ENCODE data around the gene KBTBD4. TPM values are rescaled to one million over a fixed set of nuclear protein-coding genes. Genes with fewer than 3 reads are reported as not detected.

KBTBD4 gene
- 12.5 and 15.4 TPM in 2 replicates for total RNA-seq

DNA sequence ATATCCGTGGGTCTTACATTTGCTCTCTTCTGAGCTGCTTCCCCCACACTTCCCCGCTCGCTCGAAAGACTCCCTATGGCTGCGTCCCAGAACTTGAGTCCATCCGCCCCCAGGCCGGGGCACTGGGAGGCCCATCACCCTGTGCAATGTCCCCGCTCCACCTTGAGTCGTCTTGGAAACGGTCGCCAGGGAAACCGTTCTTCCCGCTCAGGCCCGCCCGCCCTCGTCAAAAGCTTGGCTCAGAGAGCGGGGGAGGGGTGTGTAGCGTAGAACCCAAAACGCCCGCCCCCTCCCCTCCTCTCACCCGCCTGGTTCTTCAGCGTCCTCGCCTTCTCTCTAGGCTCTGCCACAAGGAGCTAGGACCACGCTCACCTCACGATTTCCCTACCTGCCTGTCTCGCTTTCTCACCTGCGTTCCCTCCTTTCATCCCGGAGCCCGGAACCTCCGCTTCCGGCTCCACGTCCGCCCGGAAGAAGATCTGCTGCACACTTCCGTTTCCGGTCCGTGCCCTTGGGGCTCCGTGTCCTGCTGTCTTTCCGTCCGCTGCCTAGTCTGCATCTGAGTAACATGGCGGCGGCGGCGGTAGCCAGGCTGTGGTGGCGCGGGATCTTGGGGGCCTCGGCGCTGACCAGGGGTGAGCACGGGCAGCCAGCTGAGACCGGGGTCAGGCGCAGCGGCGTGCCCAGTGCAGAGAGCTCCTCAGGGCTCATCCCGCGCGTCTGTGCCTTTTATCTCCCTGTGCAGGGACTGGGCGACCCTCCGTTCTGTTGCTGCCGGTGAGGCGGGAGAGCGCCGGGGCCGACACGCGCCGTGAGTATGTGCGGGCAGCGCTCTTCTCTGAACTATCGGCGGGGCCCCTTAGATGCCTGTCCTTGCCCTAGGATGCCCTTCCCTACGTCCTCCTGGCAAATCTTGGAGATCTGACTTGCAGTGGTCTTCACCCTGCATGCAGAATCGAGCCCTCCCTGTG is at the start of gene KBTBD4, which contains the start of gene NDUFS3:
Gene KBTBD4, minus strand, starts transcription at position 447 of the 971 bp plus-strand sequence. Its CDS starts 19 bp downstream, at position 428.
Gene NDUFS3, plus strand, starts transcription at position 551 of the 971 bp plus-strand sequence. Its CDS starts 18 bp downstream, at position 569.

DNA sequence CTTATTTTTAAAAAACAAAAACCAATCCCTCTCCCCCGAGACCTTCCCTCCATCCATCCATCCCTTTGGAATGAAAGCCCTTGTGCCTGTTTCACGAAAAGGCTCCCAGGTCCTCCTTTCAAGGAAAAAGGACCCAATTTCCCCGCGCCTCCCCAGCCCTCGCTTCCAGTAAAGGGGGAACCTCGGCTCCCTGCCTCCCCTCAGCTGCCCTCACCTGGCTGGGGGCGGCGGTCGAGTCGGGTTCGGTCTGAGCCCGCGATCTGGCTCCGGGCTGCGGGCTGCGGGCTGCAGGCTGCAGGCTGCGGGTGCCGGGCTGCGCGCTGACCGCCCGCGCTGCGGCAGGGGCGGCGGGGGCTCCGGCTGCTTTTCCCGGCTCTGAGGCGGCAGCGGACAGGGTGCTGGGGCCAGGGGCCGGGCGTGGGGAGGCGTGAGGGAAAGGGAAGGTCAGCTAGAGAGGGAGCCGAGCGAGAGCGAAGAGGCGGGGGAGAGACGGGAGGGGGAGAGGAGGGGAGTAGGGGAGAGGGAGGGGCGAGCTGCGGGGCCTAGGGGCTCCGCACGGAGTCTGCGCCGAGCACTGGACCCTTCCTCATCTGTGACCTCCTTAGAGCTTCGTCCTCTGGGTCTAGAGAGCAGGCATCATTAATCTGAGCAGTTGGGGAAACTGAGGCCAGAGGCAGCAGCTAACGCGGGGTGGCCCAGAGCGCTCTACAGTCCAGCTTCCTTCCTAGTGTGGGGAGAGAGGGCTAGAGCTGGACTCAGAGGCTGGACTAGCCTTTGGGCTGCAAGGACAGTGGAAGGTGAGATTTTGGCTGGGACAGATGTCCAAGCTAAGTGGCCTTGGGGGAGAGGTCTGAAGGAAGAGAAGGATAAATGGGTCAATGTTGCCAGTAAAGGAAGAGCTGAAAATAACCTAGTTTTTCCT is 15.4 kb upstream of the KBTBD4 start, which contains the start of gene C1QTNF4:
Gene C1QTNF4, minus strand, starts transcription at position 478 of the 922 bp plus-strand sequence. CDS start 3,601 bp downstream, outside the sequence.

DNA sequence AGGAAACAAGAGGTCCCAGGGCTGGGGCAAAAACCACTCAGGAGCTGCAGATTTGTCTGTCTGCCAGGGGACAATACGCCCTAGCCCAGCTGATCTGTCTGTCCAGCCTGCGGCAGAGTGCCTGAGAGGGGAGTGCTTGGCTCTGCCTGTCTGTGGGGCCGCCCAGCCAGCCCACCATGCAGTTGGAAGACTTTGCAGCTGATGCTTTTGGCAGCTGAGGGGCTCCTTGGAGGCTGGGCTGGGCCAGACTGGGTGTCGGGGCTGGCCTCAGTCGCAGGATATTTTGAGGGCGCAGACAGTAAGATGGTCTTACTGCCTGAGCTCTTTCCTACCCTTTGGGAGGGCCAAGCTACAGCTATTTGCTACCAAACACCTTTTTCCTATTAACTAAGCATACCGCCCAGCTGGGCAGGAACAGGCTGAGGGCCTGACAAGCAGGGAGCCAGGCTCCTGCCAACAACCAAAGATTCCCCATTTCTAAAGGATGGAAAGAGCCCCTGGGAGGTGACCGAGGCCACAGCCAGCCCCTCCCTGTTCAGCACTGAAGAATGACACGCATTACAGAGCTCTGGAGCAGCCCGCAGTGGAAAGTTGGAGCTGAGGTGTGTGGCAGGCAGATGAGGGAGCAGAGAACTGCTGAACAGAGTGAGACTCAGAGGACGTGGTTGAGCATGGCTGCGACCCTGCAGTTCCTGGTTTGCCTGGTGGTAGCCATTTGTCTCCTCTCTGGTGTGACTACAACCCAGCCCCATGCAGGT is 7.5 kb upstream of the KBTBD4 start, which contains the start of gene FAM180B:
Gene FAM180B, plus strand, starts transcription at position 581 of the 758 bp plus-strand sequence. Its CDS starts 91 bp downstream, at position 672.

DNA sequence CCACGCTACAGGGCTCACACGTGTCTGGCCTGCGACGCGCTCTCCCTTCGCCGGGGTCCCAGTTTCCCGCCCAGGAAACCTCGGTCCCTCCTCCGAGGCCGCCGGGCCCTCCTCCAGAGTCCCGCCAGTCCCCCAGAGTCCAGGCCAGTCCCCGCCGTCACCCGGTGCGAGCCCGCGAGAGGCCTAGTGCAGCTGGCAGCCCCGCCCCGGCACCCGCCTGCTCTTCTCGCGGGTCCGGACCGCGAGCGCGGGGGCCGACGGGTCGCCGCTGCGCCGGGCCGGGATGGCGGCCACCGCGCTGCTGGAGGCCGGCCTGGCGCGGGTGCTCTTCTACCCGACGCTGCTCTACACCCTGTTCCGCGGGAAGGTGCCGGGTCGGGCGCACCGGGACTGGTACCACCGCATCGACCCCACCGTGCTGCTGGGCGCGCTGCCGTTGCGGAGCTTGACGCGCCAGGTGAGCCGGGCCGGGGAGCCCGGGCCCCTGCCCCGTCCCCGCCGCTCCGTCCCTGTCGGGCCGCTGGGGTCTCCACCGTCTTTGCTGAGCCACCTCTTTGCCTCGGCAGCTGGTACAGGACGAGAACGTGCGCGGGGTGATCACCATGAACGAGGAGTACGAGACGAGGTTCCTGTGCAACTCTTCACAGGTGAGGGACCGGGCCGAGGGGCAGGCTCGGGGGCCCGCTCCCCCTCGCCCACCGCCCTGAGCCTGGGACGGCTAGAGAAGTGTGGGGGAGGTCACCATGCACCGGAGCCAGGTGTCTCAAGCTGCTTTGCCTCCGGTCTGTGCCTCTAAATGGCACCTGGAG is 13.2 kb downstream of the KBTBD4 start, which contains the start of gene PTPMT1:
Gene PTPMT1, plus strand, starts transcription at position 260 of the 809 bp plus-strand sequence. Its CDS starts 24 bp downstream, at position 284.

DNA sequence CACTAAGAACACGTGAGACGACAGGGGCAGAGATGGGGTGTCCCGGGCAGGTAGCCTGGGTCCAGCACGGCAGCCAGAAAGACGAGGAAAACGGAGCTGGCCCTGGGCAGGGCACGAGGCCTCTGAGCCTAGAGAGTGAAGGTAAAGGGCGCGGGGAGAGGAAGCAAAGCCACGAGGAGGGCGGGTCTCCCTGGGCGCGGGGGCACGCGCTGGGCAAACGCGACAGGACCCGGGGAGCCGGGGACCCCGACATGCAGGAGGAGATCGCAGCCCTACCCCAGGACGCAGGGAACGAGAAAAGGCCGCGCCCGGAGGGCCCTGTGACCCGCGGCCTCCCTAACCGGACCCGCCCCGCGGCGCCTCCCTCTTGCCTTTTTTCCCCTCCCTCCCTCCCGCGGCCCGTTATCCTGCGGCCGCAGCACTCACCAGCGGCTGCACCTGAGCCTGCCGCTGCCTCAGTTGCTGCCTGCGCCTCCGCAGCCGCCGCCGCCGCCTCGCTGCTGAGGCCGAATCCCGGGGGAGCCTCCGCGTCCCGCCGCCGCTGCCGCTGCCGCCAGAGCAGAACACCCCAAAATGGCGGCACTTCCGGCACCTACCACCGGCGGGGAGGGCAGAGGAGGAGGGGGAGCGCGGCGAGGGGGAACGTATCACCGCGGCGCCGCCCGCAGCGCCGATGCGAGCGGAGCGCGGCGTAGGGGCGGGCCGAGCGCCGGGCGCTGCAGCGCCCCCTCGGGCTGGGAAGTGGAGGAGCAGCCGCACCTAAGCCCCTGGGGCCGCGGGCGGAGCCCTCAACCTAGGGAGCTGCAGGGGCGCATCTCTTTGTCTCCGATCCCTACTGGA is 26.0 kb downstream of the KBTBD4 start, which contains the start of gene CELF1:
Gene CELF1, minus strand, starts transcription at position 567 of the 840 bp plus-strand sequence. CDS start 53,609 bp downstream, outside the sequence.

Other genes starting within 250 kb of the KBTBD4 start
- not detected in 2 replicates for gene MYBPC3, start 226.3 kb downstream of the KBTBD4 start, total RNA-seq
- not detected in 2 replicates for gene SPI1, start 200.4 kb downstream of the KBTBD4 start, total RNA-seq
- 84.5 and 97.5 TPM in 2 replicates for gene SLC39A13, start 170.4 kb downstream of the KBTBD4 start, total RNA-seq
- 123 and 233 TPM in 2 replicates for gene PSMC3, start 152.5 kb downstream of the KBTBD4 start, total RNA-seq
- not detected in 2 replicates for gene RAPSN, start 129.8 kb downstream of the KBTBD4 start, total RNA-seq
- 51.8 and 52.3 TPM in 2 replicates for gene CELF1, start 25.8 kb downstream of the KBTBD4 start, total RNA-seq
- gene PTPMT1, start 13.4 kb downstream of the KBTBD4 start, total RNA-seq: 166 and 195 TPM in 2 replicates
- 75.5 and 101 TPM in 2 replicates for gene NDUFS3, start 104 bp upstream of the KBTBD4 start, total RNA-seq
- gene FAM180B, start 7.7 kb upstream of the KBTBD4 start, total RNA-seq: not detected in 2 replicates
- gene C1QTNF4, start 15.4 kb upstream of the KBTBD4 start, total RNA-seq: 0.08 and 0.16 TPM in 2 replicates
- gene MTCH2, start 63.6 kb upstream of the KBTBD4 start, total RNA-seq: 69.9 and 104 TPM in 2 replicates
- 0.16 and 0.19 TPM in 2 replicates for gene AGBL2, start 136.4 kb upstream of the KBTBD4 start, total RNA-seq
- gene FNBP4, start 188.4 kb upstream of the KBTBD4 start, total RNA-seq: 20.1 and 26.4 TPM in 2 replicates

Measured in hair follicular keratinocyte (primary cell).